HG03460 (cell line): Measurements from ENCODE around the gene ERICH2.

Experiments used
- ATAC-seq: cut with Tn5 transposase; IDR thresholded peaks from one replicate; pipeline ENCODE4 v1.9.1; 2021; ENCODE audit not compliant: unreplicated experiment

The ERICH2 gene

GRCh38 chr2:170836027-170836426 is 65.8 kb downstream of the ERICH2 start:
- ATAC-seq = no peak

DNA sequence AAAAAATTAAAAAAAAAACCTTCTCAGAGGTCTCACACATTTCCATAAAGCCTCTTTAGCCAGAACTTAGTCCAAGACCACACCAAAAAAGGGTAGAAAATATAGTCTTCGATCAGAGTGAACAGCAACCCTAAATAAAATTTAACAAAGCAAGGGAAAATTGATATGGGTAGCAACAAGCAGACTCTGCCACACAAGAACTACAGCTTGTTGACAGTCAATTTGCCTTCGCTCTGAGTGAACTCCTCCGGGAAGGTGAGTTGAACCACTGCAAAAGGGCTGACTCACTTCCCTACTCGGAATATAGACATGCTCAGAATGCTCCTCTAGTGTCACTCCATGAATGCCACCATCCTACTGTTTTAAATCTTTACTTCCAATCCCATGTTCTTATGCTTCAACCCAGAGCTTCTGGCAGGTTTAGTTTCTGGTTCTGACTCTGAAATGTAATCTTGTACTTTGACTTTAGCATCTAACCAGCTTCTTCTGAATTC is 70.6 kb downstream of the ERICH2 start:
- ATAC-seq = no peak

DNA sequence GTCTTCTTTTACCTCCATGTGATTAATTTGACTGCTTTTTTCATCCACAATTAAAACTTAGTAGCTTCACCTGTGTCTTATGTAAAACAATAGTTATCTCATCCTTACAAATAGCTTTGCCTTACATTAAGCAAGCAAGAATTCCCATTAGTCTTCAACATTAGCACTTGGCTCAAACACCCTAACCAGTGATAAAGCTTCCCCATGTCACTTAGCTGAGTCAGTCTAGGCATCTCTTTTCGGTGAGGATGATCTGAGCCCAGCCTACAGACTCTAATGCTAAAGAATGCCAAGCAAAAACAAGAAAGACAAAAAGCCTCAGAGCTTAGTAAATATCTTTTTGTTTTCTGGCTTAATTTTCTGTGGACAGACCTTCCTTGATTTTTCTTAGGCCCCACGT is 72.6 kb downstream of the ERICH2 start:
- no peak for ATAC-seq

DNA sequence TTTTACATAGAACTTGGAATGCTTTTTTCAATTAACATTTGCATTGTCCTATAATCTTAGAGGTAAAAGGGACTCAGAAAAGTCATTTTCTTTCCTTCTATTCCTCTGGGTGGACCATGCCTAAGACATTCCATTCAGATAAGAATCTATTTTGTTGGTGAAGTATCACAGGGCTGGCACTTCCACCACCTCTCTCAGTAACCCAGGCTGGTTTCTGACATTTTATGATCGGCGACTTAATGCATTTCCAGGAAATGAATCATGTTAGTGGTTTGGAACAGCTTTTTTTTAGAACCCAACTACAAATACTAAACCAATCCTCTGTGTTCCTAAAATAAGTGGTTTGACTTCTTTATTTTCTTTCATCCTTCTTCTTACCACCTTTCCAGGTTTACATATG is 73.5 kb downstream of the ERICH2 start:
- ATAC-seq = no peak

DNA sequence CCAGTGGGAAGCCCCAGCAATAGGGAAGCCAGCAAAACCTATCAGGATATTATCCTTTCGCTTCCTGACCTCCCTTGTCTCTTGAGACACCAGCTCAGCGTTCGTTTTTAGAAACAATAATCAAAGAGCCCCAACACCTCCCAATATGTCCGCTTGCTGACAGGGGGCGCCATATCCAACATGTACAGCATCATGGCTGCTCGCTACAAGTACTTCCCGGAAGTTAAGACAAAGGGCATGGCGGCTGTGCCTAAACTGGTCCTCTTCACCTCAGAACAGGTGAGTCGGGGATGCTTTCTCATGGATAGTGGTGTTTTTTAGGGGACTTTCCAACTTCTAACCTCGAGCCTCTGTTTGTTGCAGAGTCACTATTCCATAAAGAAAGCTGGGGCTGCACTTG is 75.2 kb downstream of the ERICH2 start:
- no peak for ATAC-seq

DNA sequence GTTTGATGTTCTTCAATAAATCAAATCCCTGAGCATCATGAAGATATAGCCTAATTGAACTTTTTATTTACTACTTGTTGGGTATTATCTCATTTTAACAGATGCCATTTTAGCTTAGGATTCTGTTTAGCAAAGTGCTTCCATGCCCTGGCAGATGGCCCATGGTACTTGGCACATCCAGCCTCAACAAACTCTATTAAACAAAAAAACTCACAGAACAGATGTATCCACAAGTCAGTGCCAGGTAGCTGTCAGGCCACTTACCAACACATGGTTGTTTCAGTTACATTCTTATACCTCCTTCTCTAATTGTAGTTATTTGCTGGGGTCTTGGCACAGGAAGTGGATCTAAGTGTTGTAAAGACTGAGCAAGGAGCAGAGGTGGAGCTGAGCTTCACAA is 76.1 kb downstream of the ERICH2 start:
- no peak for ATAC-seq

DNA sequence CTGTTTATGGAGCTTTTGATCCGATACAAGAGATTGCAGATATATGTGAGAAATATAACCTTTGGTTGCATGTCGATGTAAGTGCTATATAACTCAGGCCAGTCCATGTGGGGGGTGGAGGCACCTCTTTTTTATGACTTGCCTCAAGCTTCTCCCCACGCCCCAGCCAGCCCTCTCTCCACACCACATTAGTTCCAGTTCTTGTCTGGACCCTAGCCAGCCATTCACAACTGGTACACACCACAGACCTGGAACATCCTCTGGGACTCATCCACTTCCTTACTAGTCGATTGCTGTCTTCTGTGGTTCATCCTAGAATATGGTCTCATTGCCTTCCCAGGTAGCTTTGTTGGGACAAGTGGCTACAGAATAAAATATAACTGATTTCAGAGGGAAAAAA is 77.5 kb downstream of the ERICH2 start:
- no peak for ATAC-seq
